Measurements from ENCODE around the gene RGCC. TPM values are rescaled to one million over a fixed set of nuclear protein-coding genes. Genes with fewer than 3 reads are reported as not detected.

Gene RGCC
- total and polyA plus RNA-seq, 9 of the 15 experiments (the other 6 are each of a cell fraction or from before 2014, with no cell fraction given), result 0.51 to 10.4 (median 5.8) TPM

DNA sequence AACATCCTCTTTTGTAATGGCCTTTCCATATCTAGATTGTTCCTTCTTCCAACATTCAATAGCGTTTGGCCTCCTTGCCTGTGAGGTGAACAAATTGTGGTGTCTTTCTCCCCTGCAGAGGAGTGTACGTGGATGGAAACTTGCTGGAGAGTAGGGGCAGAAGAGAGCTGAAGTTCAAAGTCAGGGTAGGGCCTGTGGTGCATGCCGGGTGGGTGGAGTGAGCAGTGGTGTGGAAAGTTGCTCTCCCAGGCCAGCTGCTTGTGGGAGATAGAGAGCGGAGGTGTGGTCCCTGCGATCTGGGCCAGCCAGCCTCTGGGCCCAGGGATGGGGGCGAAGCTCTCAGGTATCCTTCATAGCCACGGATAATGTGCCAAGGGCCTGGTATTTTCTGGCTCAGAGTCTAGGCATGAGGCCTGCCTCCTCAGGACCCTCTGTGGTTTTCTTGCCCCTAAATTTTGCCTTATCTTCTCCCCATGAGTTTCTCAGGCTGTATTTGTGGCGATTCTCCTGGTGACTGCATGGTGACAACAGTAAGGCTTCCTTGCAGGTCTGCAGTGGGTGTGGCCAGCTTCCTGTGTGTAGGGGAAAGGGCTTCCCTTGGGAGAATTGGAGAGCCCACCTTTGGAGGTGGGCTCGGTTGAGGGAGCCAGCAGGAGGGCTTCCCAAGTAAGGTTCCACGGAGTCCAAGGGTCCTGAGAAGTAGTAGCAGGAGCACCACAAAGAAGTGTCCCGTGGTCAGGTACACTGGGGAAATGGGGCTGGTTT is 6.7 kb downstream of the RGCC start (continued):
- TF ChIP-seq ZBTB11 (CRISPR knock-in tag; IDR thresholded peaks at IDR 0.05) (no peak), MAFG (tag; conservative IDR thresholded peaks at IDR 0.05) (no peak), ZBTB12 (CRISPR knock-in tag; IDR thresholded peaks at IDR 0.05) (no peak), BRD9 (IDR thresholded peaks at IDR 0.05; ENCODE audit: low read depth, partially characterized antibody) (no peak), FOXK1 (CRISPR knock-in tag; IDR thresholded peaks at IDR 0.05; ENCODE audit: borderline replicate concordance) (no peak), TEAD1 (CRISPR knock-in tag; IDR thresholded peaks at IDR 0.05) (no peak), ZNF398 (CRISPR knock-in tag; IDR thresholded peaks at IDR 0.05) (no peak), ZNF384 (IDR thresholded peaks at IDR 0.05; ENCODE audit: low read depth, low read length) (no peak), ZNF551 (CRISPR knock-in tag; IDR thresholded peaks at IDR 0.05) (no peak), TFAM (CRISPR knock-in tag; conservative IDR thresholded peaks at IDR 0.05) (no peak), MXI1 (IDR thresholded peaks at IDR 0.05; ENCODE audit: low read depth, low read length) (no peak), HLTF (IDR thresholded peaks at IDR 0.05) (no peak), ZBTB5 (IDR thresholded peaks at IDR 0.05) (no peak)
- TF ChIP-seq, protein P1, sequence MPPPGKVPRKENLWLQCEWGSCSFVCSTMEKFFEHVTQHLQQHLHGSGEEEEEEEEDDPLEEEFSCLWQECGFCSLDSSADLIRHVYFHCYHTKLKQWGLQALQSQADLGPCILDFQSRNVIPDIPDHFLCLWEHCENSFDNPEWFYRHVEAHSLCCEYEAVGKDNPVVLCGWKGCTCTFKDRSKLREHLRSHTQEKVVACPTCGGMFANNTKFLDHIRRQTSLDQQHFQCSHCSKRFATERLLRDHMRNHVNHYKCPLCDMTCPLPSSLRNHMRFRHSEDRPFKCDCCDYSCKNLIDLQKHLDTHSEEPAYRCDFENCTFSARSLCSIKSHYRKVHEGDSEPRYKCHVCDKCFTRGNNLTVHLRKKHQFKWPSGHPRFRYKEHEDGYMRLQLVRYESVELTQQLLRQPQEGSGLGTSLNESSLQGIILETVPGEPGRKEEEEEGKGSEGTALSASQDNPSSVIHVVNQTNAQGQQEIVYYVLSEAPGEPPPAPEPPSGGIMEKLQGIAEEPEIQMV (tag; conservative IDR thresholded peaks at IDR 0.05; ENCODE audit: low read depth), result no peak
- TF ChIP-seq, protein P2, sequence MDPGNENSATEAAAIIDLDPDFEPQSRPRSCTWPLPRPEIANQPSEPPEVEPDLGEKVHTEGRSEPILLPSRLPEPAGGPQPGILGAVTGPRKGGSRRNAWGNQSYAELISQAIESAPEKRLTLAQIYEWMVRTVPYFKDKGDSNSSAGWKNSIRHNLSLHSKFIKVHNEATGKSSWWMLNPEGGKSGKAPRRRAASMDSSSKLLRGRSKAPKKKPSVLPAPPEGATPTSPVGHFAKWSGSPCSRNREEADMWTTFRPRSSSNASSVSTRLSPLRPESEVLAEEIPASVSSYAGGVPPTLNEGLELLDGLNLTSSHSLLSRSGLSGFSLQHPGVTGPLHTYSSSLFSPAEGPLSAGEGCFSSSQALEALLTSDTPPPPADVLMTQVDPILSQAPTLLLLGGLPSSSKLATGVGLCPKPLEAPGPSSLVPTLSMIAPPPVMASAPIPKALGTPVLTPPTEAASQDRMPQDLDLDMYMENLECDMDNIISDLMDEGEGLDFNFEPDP (CRISPR knock-in tag; IDR thresholded peaks at IDR 0.05), result no peak

All from K562 (cell line).